ENCODE measurements around the gene ZNF775.
A peak's percentile ranks its signal among the peaks of the same experiment; 100 is the strongest.

The ZNF775 gene

GRCh38 chr7:150371131-150371995, 7.8 kb upstream of the ZNF775 start:
- Histone ChIP-seq H3K27me3 (replicated peaks; ENCODE audit: control insufficient read depth, insufficient read depth, low read length) (no peaks in the 10 kb centered on the region), H3K9ac (ENCODE audit: low read length) (peak overlapping the region; percentile 93), H3K4me3 (ENCODE audit: low read length) (no peak overlapping the region), H3K9me3 (ENCODE audit: control insufficient read depth, low read length) (no peaks in the 10 kb centered on the region), H3K36me3 (ENCODE audit: control insufficient read depth, insufficient read depth, low read length, severe bottlenecking) (peaks cover 21% of the 10 kb centered on the region), H3K4me1 (ENCODE audit: control insufficient read depth, insufficient read depth, low read length) (peaks cover 23% of the 10 kb centered on the region)
- no peak for DNase-seq (ENCODE audit: low read depth)

- no peak for DNase-seq (ENCODE audit: low read depth)
- no peaks in the 10 kb centered on the region for H3K9me3 ChIP-seq (ENCODE audit: control insufficient read depth, low read length)
- no peaks in the 10 kb centered on the region for H3K27me3 ChIP-seq (replicated peaks; ENCODE audit: control insufficient read depth, insufficient read depth, low read length)
- peaks cover 23% of the 10 kb centered on the region for H3K4me1 ChIP-seq (ENCODE audit: control insufficient read depth, insufficient read depth, low read length)
- no peak overlapping the region for H3K9ac ChIP-seq (ENCODE audit: low read length)
- H3K36me3 ChIP-seq (ENCODE audit: control insufficient read depth, insufficient read depth, low read length, severe bottlenecking), result peaks cover 21% of the 10 kb centered on the region
- no peak overlapping the region for H3K4me3 ChIP-seq (ENCODE audit: low read length)
Observed at GRCh38 chr7:150371996-150372270, 7.2 kb upstream of the ZNF775 start.

- Histone ChIP-seq H3K4me3 (ENCODE audit: low read length) (no peak overlapping the region), H3K9ac (ENCODE audit: low read length) (no peak overlapping the region), H3K9me3 (ENCODE audit: control insufficient read depth, low read length) (no peaks in the 10 kb centered on the region), H3K36me3 (ENCODE audit: control insufficient read depth, insufficient read depth, low read length, severe bottlenecking) (peaks cover 21% of the 10 kb centered on the region), H3K4me1 (ENCODE audit: control insufficient read depth, insufficient read depth, low read length) (peaks cover 23% of the 10 kb centered on the region), H3K27me3 (replicated peaks; ENCODE audit: control insufficient read depth, insufficient read depth, low read length) (no peaks in the 10 kb centered on the region)
- no peak for DNase-seq (ENCODE audit: low read depth)
Observed at GRCh38 chr7:150372271-150373048, 6.7 kb upstream of the ZNF775 start.

- no peaks in the 10 kb centered on the region for H3K9me3 ChIP-seq (ENCODE audit: control insufficient read depth, low read length)
- H3K27me3 ChIP-seq (replicated peaks; ENCODE audit: control insufficient read depth, insufficient read depth, low read length), result no peaks in the 10 kb centered on the region
- H3K9ac ChIP-seq (ENCODE audit: low read length), result no peak overlapping the region
- no peak for DNase-seq (ENCODE audit: low read depth)
- peaks cover 26% of the 10 kb centered on the region for H3K4me1 ChIP-seq (ENCODE audit: control insufficient read depth, insufficient read depth, low read length)
- H3K36me3 ChIP-seq (ENCODE audit: control insufficient read depth, insufficient read depth, low read length, severe bottlenecking), result peaks cover 21% of the 10 kb centered on the region
- H3K4me3 ChIP-seq (ENCODE audit: low read length), result no peak overlapping the region
Observed at GRCh38 chr7:150373049-150373801, 5.9 kb upstream of the ZNF775 start.

GRCh38 chr7:150374026-150374425, 5.1 kb upstream of the ZNF775 start:
- H3K4me1 ChIP-seq (ENCODE audit: control insufficient read depth, insufficient read depth, low read length), result peaks cover 29% of the 10 kb centered on the region

GRCh38 chr7:150374472-150374871, 4.7 kb upstream of the ZNF775 start:
- Histone ChIP-seq H3K4me3 (ENCODE audit: low read length) (no peak overlapping the region), H3K9me3 (ENCODE audit: control insufficient read depth, low read length) (no peaks in the 10 kb centered on the region), H3K9ac (ENCODE audit: low read length) (no peak overlapping the region), H3K36me3 (ENCODE audit: control insufficient read depth, insufficient read depth, low read length, severe bottlenecking) (peaks cover 21% of the 10 kb centered on the region), H3K4me1 (ENCODE audit: control insufficient read depth, insufficient read depth, low read length) (peaks cover 26% of the 10 kb centered on the region), H3K27me3 (replicated peaks; ENCODE audit: control insufficient read depth, insufficient read depth, low read length) (no peaks in the 10 kb centered on the region)
- DNase-seq (ENCODE audit: low read depth), result no peak

More at GRCh38 chr7:150374026-150374425, 5.1 kb upstream of the ZNF775 start:
- Histone ChIP-seq H3K36me3 (ENCODE audit: control insufficient read depth, insufficient read depth, low read length, severe bottlenecking) (peaks cover 21% of the 10 kb centered on the region), H3K4me3 (ENCODE audit: low read length) (no peak overlapping the region), H3K27me3 (replicated peaks; ENCODE audit: control insufficient read depth, insufficient read depth, low read length) (no peaks in the 10 kb centered on the region), H3K9me3 (ENCODE audit: control insufficient read depth, low read length) (no peaks in the 10 kb centered on the region), H3K9ac (ENCODE audit: low read length) (no peak overlapping the region)
- DNase-seq (ENCODE audit: low read depth), result no peak

GRCh38 chr7:150375662-150376521, 3.2 kb upstream of the ZNF775 start:
- Histone ChIP-seq H3K4me3 (ENCODE audit: low read length) (no peak overlapping the region), H3K4me1 (ENCODE audit: control insufficient read depth, insufficient read depth, low read length) (peaks cover 18% of the 10 kb centered on the region), H3K9ac (ENCODE audit: low read length) (no peak overlapping the region), H3K9me3 (ENCODE audit: control insufficient read depth, low read length) (no peaks in the 10 kb centered on the region), H3K27me3 (replicated peaks; ENCODE audit: control insufficient read depth, insufficient read depth, low read length) (no peaks in the 10 kb centered on the region), H3K36me3 (ENCODE audit: control insufficient read depth, insufficient read depth, low read length, severe bottlenecking) (peaks cover 21% of the 10 kb centered on the region)
- DNase-seq (ENCODE audit: low read depth), result no peak

- peaks cover 21% of the 10 kb centered on the region for H3K36me3 ChIP-seq (ENCODE audit: control insufficient read depth, insufficient read depth, low read length, severe bottlenecking)
- H3K9ac ChIP-seq (ENCODE audit: low read length), result no peak overlapping the region
- no peak overlapping the region for H3K4me3 ChIP-seq (ENCODE audit: low read length)
- DNase-seq (ENCODE audit: low read depth), result no peak
- peaks cover 13% of the 10 kb centered on the region for H3K4me1 ChIP-seq (ENCODE audit: control insufficient read depth, insufficient read depth, low read length)
- H3K9me3 ChIP-seq (ENCODE audit: control insufficient read depth, low read length), result no peaks in the 10 kb centered on the region
- no peaks in the 10 kb centered on the region for H3K27me3 ChIP-seq (replicated peaks; ENCODE audit: control insufficient read depth, insufficient read depth, low read length)
Observed at GRCh38 chr7:150376560-150376959, 2.6 kb upstream of the ZNF775 start.

GRCh38 chr7:150377196-150377595, 1.9 kb upstream of the ZNF775 start:
- no peak for DNase-seq (ENCODE audit: low read depth)
- H3K4me3 ChIP-seq (ENCODE audit: low read length), result no peak overlapping the region
- no peaks in the 10 kb centered on the region for H3K9me3 ChIP-seq (ENCODE audit: control insufficient read depth, low read length)
- peaks cover 21% of the 10 kb centered on the region for H3K36me3 ChIP-seq (ENCODE audit: control insufficient read depth, insufficient read depth, low read length, severe bottlenecking)
- no peak overlapping the region for H3K9ac ChIP-seq (ENCODE audit: low read length)
- H3K27me3 ChIP-seq (replicated peaks; ENCODE audit: control insufficient read depth, insufficient read depth, low read length), result no peaks in the 10 kb centered on the region
- H3K4me1 ChIP-seq (ENCODE audit: control insufficient read depth, insufficient read depth, low read length), result peaks cover 13% of the 10 kb centered on the region

GRCh38 chr7:150377635-150378034, 1.5 kb upstream of the ZNF775 start:
- no peaks in the 10 kb centered on the region for H3K27me3 ChIP-seq (replicated peaks; ENCODE audit: control insufficient read depth, insufficient read depth, low read length)
- H3K36me3 ChIP-seq (ENCODE audit: control insufficient read depth, insufficient read depth, low read length, severe bottlenecking), result peaks cover 18% of the 10 kb centered on the region
- H3K9me3 ChIP-seq (ENCODE audit: control insufficient read depth, low read length), result no peaks in the 10 kb centered on the region
- H3K4me1 ChIP-seq (ENCODE audit: control insufficient read depth, insufficient read depth, low read length), result peaks cover 13% of the 10 kb centered on the region
- DNase-seq (ENCODE audit: low read depth), result no peak
- H3K9ac ChIP-seq (ENCODE audit: low read length), result no peak overlapping the region
- no peak overlapping the region for H3K4me3 ChIP-seq (ENCODE audit: low read length)

Data from adipocyte (in vitro differentiated cells).